HL-60 (cell line): ENCODE data around the gene THRB.

Experiments
- CTCF ChIP-seq: IDR thresholded peaks from one replicate; pipeline ENCODE4 v1.5.1; 2011; ENCODE audit warnings: low read length, control low read depth, inconsistent platforms; ENCODE audit not compliant: insufficient read depth
- POLR2AphosphoS5 ChIP-seq: IDR thresholded peaks from 2 replicates; pipeline ENCODE4 v1.6.1; 2012; ENCODE audit warnings: low read depth

DNA sequence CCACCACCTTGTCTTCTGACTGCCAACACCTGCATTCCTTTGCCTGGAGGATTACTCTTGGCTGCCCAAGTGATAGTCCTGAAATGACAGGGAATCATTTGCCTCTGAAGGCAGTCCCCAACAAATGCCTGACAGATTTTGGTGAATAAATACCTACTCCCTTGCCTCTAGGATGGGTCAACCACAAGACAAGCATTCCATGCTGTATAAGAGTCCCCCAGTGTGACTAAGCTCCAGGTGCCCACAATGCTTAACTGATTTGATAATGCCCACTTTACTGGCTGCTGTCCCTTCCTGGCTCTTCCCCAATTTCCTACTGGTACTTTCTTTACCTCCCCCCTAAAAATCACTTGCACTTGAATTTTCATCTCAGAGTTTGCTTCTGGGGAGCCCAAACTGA, 14.8 kb downstream of the THRB start:
- TF ChIP-seq CTCF (no peak), POLR2AphosphoS5 (no peak)
